Glomerular endothelial cell (primary cell): ENCODE results near the gene GLIS1. TPM values are rescaled to one million over a fixed set of nuclear protein-coding genes. Genes with fewer than 3 reads are reported as not detected.

Experiments
- DNase-seq: peaks from one replicate; pipeline ENCODE4 v3.0.0-alpha.2; 2011; ENCODE audit warnings: low read depth, low spot score; ENCODE audit errors: extremely low read depth
- total RNA-seq: library from RNA; depleted of rRNA; stranded (reverse); fragments of >200 nt; gene quantifications from 2 replicates; pipeline ENCODE4 v1.2.3, GENCODE V29; 2015

Gene GLIS1
- total RNA-seq, 1 donor from 2014 or later = 1.6 TPM

- no peak for DNase-seq
These were observed 98.3 kb downstream of the GLIS1 start for GRCh38 chr1:53640701-53641075.

GRCh38 chr1:53639996-53640700 is 98.8 kb downstream of the GLIS1 start:
- DNase-seq = no peak

DNA sequence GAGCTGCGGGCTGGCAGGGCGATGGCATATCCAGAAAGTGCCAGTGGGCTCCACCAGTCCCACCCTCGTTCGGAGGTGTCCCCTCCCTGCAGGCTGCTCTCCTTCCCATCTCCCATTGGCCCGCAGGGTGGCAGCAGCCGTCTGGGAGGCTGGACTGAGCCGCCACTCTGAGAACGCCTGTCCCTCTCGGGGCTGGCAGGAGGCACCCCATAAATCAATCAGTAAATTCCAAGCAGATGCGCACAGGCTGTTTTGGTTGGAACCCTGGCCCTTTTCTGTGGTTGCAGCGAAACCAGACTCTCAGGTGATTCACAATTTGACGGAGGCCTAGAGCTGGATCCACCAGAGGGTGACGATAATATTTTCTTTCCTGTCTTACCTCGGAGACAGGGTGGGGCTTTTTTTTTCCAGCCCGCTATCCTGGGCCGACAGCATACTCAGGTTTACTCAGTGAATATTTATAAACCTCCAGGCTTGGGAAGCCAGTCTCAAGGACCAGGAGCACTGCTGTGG is 99.7 kb downstream of the GLIS1 start:
- no peak for DNase-seq

DNA sequence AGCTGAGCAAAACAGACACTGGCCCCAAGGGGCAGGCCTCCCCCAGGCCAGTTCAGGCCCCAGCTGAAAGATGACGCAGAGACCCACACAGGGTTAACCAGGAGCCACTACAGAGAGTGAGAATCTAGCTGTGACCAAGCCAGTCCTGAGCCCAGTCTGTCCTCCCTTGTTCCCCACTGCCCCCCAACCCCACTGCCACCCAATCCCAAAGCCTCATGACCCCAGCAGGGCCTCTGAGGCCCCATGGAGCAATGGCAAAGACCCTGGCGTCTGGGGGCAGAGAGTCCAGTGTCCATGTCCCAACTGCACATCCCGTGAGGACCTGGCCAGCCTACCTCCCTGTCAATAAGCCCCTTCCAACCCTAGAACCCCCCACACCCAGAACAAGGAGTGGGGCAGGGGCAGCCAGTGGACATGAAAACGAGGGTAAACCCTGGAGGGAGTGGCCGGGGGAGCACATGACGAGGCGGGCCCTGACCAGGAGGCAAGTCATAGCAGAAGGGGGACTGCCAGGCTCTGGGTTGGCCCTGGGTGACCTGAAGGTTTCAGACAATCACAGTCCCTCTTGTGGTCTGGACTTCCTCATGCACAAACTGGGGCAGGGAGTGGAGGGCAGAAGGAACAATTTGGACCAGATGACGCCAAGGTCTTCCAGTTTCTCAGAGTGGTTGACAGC is 100.5 kb downstream of the GLIS1 start:
- no peak for DNase-seq

DNA sequence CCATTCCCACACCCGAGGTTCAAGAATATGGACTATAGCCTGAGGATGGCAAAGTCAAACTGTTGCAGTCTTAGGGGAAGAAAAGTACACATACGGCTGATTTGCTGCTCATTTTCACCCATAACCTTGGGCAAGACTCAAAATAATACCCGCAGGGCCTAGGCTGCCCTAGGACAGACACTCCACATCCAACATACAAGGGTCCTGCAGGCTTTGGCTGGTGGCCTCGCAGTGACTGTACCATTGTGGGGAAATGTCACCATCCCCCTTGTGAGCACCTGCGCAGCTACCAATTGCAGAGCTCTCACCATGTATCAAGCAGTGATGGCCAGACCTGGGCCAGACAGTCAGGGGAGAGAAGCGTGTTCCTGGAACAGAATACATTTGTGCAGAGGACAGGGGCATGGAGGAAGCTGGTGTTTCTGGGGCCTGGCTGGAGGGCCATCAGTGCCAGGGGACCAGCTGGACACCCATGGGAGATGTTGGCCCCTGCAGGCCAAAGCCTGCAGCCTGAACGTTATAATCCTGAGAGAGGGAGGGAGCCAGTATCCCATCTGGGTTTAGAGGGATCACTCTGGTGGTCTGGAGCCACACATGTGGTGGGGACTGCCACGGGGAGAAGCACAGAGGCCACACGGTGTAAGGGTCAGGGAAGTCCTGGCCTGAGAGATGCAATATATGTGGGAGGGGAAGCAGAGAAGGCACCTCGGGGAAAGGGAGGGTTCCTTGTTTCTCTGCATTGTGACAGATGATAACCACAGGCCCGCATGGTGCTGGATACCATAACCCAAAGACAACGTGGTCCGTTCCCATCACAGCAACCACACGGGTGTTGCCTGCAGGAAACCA is 101.2 kb downstream of the GLIS1 start:
- DNase-seq = no peak

DNA sequence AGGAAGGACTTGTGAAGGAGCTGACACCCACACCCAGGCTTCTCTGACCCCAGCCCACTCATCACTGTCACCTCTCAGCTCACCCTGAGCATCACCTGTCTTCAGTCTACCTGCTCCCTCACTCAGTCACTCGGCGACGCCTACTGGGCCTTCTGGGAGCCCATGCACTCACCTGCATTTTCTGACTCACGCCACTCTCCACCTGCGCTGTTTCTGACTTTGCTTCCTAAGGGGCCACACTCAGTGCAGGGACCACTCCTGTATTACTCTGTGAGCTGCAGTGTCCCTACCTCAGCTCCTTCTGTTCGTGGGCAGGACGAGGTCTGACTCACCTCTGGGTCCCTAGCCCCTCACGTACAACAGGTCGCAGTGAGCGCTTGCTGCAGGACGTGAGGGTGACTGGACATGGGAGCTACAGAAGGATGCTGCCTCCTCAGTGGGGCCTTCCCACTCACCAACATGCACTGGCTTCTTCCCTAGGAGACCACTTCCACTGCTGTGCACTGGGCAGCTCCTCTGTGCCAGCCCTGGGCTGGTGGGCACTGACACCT is 102.3 kb downstream of the GLIS1 start:
- no peak for DNase-seq

DNA sequence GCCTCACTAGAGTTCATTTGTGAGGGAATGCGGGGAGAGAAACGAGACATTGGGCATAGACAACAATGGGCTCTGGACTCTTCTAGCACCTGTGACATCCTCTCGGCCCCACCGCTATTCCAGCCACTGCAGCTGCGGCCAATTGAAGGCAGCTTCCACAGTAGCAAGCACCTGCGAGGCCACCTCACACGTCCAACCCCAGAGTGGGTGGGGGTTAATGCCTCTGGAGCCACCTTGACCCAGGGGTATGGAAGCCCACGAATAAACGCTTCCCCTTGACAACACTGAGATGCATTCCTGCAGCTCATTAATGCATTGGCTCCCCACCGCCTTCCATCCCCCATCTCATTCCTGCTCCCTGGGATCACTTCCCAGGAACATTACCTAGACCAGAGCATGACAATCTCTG is 104.4 kb downstream of the GLIS1 start:
- no peak for DNase-seq

DNA sequence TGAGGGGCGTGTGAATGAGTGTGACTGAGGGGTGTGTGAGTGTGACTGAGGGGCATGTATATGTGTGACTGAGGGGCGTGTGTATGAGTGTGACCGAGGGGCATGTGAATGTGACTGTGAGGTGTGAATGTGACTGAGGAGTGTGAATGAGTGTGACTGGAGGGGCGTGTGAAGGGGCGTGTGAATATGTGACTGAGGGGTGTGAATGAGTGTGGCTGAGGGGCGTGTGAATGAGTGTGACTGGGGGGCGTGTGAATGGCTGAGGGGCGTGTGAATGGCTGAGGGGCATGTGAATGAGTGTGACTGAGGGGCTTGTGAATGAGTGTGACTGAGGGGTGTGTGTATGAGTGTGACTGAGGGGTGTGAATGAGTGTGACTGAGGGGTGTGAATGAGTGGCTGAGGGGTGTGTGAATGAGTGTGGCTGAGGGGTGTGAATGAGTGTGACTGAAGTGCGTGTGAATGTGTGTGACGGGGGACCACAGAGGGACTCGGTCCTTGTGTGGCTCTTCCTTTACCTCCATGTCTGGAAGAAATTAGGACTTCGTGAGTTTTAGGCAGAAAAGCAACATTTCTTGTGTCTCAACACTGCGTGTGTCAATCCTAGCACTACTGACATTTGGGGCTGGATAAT is 105.8 kb downstream of the GLIS1 start:
- DNase-seq = no peak

GRCh38 chr1:53631622-53632310 is 107.2 kb downstream of the GLIS1 start:
- DNase-seq = no peak

- DNase-seq = no peak
These were observed 109.8 kb downstream of the GLIS1 start for GRCh38 chr1:53629101-53629691.

DNA sequence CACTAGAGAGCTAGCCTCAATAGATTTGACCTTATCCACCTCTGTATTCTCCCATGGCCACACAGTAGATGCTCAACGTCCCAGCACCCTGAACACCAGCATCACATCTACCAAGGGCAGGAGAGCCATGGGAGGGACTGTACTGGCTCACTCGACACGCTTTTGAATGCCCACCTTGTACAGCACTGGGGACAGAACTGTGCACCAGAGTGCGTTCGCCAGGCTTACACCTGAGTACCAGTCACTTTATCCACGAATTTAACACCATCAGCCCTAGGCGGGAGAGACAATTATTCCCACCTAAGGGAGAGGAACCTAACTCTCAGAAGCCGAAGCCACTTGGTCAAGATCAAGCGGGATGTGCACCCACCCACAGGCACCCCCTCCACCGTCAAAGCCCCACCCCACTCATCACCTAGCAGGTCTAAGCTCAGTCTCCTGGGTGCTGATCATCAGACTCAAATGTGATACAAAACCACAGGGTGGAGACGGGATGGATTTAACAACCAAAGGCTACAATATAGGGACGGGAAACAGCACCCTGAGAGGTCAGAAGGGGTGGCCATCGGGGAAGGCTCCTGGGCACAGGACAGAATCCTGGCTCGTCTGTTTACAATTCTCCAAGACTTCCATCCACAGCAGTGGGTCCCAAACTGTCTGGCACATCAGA is 110.5 kb downstream of the GLIS1 start:
- no peak for DNase-seq

DNA sequence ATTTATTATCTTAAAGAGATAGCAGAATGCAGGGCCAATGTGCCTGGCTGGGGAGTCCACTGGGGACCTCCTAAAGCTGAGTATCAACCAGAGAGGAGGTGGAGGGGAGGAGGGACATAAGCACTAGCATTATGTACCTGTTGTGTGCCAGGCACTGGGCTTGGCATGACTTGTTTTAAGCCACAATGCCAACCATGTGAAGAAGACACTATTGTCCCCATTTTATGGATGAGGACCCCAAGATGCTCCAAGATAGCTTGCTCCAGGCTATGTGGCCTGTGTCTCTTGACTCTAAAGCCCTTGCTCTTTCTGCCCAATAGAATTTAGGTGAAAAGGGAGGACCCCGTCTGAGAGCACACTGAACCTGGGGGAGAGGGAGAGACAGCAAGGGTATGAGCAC is 111.3 kb downstream of the GLIS1 start:
- DNase-seq = no peak

- no peak for DNase-seq
These were observed 111.9 kb downstream of the GLIS1 start for GRCh38 chr1:53627031-53627430.

- no peak for DNase-seq
These were observed 112.3 kb downstream of the GLIS1 start for GRCh38 chr1:53626616-53627015.

DNA sequence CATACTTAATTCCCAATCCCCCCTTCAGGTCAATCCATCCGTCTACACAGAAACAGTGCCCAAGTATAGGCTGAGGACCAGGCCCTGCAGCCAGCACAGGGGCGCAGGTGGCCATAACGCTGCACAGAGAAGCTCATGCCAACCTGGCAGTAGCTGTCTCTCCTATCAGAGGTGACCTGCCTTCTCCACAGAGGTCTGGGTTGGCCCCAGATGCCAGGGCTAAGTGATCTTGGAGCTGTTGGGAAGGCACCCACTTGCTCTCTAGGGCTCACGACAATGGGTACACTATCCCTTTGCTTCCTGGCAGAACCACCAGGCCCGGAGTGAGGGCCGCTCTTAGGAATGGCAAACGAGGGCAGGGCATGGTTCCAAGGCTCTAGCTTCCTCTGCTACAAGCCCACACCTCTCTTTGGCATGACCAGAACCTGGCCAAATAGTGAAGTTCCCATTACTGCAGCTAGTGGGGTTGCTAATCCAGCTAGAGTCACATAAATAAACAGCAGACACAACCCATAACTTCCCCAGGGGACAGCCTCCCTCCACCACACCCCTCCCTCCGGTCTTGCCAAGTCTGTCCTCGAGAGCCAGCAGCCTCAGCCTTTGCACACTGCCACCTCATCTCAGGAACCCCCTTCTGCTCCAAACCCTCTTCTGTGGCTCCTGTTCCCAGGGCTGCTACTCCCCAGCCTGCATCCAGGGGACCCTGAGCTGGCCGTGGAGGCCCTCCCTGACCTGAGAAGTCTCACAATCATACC is 113.0 kb downstream of the GLIS1 start:
- no peak for DNase-seq

GRCh38 chr1:53625049-53625448 is 113.9 kb downstream of the GLIS1 start:
- no peak for DNase-seq

GRCh38 chr1:53622531-53622930 is 116.4 kb downstream of the GLIS1 start:
- DNase-seq = no peak

DNA sequence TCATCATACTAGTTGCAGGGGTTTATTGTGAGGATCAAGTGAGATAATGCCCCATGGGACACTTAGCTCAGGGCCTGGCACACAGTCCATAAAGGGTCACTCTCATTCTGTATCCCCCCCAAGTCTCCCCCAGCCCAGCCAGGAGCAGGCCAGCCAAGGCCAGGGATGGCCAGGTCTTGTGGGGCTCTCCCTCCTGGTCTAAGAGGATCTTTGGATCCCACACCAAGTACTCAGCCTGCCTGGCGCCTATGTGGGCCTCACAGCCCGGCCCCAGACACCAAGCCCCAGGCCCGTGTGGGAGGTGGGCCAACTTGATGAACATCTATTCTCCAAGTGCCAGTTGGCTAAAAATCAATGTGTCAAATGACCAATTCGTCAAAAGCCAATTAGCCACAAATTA is 117.8 kb downstream of the GLIS1 start:
- no peak for DNase-seq
